Measurements from ENCODE around the gene TACR1. TPM values are rescaled to one million over a fixed set of nuclear protein-coding genes. Genes with fewer than 3 reads are reported as not detected.

The TACR1 gene
- total RNA-seq, 6 donors from 2014 or later = 0.46 to 4.2 (median 1.5) TPM; not detected in 1

DNA sequence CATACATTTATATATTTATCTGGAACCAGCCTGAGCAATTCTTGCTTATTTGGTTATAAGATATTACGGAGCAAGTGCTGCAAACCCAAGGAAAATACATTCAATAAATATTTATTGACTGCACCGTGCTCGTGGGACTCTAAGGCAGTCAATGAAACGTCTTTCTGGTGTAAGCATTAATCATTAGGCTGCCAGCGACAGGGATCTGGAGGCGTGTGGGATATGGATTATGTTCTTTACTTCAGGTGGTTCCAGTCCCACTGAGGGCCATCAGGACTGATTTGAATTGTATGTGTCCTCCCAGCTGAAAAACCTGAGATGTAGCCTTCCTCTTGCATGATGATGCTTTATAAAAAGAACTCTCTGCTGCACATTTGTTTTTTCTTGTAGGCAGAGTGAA, 75.4 kb downstream of the TACR1 start:
- DNase-seq (no peak), ATAC-seq (ENCODE audit: low FRiP score in 2 of 2) (no peak)
- TF ChIP-seq EP300 (IDR thresholded peaks at IDR 0.05) = no peak
- no peak for TF ChIP-seq POLR2AphosphoS5 (IDR thresholded peaks at IDR 0.05)
- TF ChIP-seq POLR2A (IDR thresholded peaks at IDR 0.05) = no peak
- TF ChIP-seq, protein P1, sequence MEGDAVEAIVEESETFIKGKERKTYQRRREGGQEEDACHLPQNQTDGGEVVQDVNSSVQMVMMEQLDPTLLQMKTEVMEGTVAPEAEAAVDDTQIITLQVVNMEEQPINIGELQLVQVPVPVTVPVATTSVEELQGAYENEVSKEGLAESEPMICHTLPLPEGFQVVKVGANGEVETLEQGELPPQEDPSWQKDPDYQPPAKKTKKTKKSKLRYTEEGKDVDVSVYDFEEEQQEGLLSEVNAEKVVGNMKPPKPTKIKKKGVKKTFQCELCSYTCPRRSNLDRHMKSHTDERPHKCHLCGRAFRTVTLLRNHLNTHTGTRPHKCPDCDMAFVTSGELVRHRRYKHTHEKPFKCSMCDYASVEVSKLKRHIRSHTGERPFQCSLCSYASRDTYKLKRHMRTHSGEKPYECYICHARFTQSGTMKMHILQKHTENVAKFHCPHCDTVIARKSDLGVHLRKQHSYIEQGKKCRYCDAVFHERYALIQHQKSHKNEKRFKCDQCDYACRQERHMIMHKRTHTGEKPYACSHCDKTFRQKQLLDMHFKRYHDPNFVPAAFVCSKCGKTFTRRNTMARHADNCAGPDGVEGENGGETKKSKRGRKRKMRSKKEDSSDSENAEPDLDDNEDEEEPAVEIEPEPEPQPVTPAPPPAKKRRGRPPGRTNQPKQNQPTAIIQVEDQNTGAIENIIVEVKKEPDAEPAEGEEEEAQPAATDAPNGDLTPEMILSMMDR (IDR thresholded peaks at IDR 0.05) = no peak
- H3K36me3 ChIP-seq = no peaks in the 10 kb centered on the region
- H3K4me1 ChIP-seq = no peaks in the 10 kb centered on the region
- H3K27me3 ChIP-seq = no peaks in the 10 kb centered on the region
- no peak overlapping the region for H3K27ac ChIP-seq
- 78 to 88% methylated on average over 6 of the region's 6 CpGs for WGBS, 2 donors
- H3K9me3 ChIP-seq = no peaks in the 10 kb centered on the region
- no peak overlapping the region for H3K4me3 ChIP-seq

DNA sequence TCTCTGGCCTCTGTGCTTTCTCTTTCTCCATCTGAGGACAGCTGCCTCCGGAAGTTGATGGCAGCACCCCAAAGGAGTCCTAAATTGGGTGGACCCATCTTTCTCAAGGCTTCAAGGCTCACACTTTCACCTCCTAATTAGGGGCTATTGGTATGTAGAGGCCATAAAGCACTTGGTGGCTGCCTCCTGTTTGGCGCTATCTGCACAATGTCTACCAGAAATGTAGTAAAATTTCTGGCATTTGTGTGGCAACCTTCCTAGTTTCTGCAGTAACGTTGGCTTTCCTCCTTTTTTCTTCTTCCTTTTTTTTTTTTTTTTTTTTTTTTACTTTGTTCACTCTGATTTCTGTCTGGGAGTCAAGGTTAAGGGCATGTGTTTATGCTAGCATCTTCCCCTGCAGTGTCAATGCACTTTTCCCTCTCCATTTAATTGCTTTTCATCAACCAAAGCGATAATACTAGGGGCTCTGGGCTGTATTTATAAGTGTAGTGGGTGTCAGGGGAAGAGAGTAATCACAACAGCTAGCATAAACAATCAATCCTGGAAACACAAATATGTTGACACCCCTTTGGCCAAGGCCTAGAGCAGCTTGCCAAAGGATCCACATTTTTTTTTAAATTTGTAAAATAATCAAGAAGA, 86.0 kb downstream of the TACR1 start:
- TF ChIP-seq, protein P1 (IDR thresholded peaks at IDR 0.05) = no peak
- TF ChIP-seq POLR2AphosphoS5 (IDR thresholded peaks at IDR 0.05) (no peak), POLR2A (IDR thresholded peaks at IDR 0.05) (no peak), EP300 (IDR thresholded peaks at IDR 0.05) (no peak)
- no peaks in the 10 kb centered on the region for H3K36me3 ChIP-seq
- no peak for ATAC-seq (ENCODE audit: low FRiP score in 2 of 2)
- no peak overlapping the region for H3K27ac ChIP-seq
- H3K4me3 ChIP-seq = no peak overlapping the region
- 73 to 79% methylated on average over 4 of the region's 4 CpGs for WGBS, 2 donors
- H3K9me3 ChIP-seq = no peaks in the 10 kb centered on the region
- no peaks in the 10 kb centered on the region for H3K4me1 ChIP-seq
- H3K27me3 ChIP-seq = no peaks in the 10 kb centered on the region
- no peak for DNase-seq

DNA sequence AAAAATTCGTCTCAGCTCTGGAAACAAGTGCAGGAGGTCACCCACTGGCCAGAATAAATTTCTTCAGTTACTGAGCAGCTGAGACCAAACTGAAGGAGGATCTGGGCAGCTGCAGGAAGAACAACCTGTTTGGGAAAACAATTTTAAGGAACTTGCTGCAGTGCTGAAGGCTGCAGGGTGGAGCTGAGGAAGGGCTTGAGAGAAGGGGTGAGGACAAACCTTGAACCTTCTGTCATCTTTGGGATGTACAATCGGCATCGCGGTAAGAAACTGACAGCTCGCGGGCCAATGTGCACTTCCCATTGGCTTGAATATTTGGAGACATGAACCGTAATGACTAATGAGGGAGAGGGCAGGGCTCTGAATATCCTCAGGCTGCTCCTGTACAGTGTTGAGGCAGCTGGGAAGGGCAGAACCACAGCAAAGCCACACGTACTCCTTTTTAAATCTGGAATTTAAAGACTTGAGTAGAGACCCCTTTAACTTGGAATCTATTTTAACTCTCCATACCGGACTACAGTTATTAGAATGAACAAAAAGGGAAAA, 90.3 kb downstream of the TACR1 start:
- no peak for DNase-seq
- Histone ChIP-seq H3K27ac (no peak overlapping the region), H3K4me3 (no peak overlapping the region), H3K4me1 (no peaks in the 10 kb centered on the region), H3K9me3 (no peaks in the 10 kb centered on the region), H3K36me3 (no peaks in the 10 kb centered on the region), H3K27me3 (no peaks in the 10 kb centered on the region)
- no peak for TF ChIP-seq EP300 (IDR thresholded peaks at IDR 0.05)
- TF ChIP-seq, protein P1 (IDR thresholded peaks at IDR 0.05) = no peak
- TF ChIP-seq POLR2A (IDR thresholded peaks at IDR 0.05) = no peak
- TF ChIP-seq POLR2AphosphoS5 (IDR thresholded peaks at IDR 0.05) = no peak
- ATAC-seq (ENCODE audit: low FRiP score in 2 of 2) = no peak
- 79 to 81% methylated on average over 9 of the region's 9 CpGs for WGBS, 2 donors

DNA sequence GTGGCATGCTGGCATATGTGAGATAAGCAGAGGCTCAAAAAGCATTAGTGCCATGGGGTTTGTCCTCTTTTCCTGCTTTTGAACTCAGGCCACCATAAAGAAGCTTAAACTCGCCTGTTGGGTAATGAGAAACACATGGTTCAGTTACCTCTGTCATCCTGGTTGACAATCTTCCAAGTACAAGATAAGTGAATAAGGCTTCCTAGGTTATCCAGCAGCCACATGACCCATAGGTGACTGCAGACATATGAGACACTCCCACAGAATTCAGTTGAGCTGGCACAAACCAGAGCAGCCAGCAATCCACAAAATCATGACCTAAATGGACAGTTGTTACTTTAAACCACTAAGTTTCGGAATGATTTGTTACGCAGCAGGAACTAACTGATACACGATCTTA, 97.3 kb downstream of the TACR1 start:
- H3K27ac ChIP-seq = no peak overlapping the region
- TF ChIP-seq, protein P1 (IDR thresholded peaks at IDR 0.05) = no peak
- no peak for TF ChIP-seq EP300 (IDR thresholded peaks at IDR 0.05)
- TF ChIP-seq POLR2A (IDR thresholded peaks at IDR 0.05) = no peak
- TF ChIP-seq POLR2AphosphoS5 (IDR thresholded peaks at IDR 0.05) = no peak
- no peaks in the 10 kb centered on the region for H3K36me3 ChIP-seq
- WGBS, 2 donors = 91 to 98% methylated on average over 4 of the region's 4 CpGs
- DNase-seq (no peak), ATAC-seq (ENCODE audit: low FRiP score in 2 of 2) (no peak)
- H3K27me3 ChIP-seq = no peaks in the 10 kb centered on the region
- H3K9me3 ChIP-seq = no peaks in the 10 kb centered on the region
- no peak overlapping the region for H3K4me3 ChIP-seq
- H3K4me1 ChIP-seq = no peaks in the 10 kb centered on the region

DNA sequence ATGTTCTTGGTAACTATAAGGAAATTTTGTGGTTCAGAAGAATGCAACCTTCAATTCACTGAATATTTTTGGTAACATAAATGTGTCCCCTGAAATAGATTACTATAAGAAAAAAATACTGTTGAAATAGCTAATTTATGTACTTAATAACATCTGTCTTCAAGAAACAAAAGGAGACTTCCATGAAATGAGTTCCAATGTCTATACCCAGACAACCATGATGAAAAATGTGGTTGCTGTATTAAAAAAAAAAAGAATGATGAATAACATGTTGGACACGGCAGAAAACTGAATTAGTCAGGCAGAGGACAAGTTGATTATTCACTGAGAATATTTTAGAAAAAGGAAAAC, 98.5 kb downstream of the TACR1 start:
- DNase-seq (no peak), ATAC-seq (ENCODE audit: low FRiP score in 2 of 2) (no peak)
- H3K4me3 ChIP-seq = no peak overlapping the region
- H3K36me3 ChIP-seq = no peaks in the 10 kb centered on the region
- H3K27ac ChIP-seq = no peak overlapping the region
- TF ChIP-seq POLR2A (IDR thresholded peaks at IDR 0.05) (no peak), EP300 (IDR thresholded peaks at IDR 0.05) (no peak), POLR2AphosphoS5 (IDR thresholded peaks at IDR 0.05) (no peak)
- TF ChIP-seq, protein P1 (IDR thresholded peaks at IDR 0.05) = no peak
- 50 to 58% methylated on average over 1 of the region's 1 CpG for WGBS, 2 donors
- H3K9me3 ChIP-seq = no peaks in the 10 kb centered on the region
- H3K4me1 ChIP-seq = no peaks in the 10 kb centered on the region
- no peaks in the 10 kb centered on the region for H3K27me3 ChIP-seq
